Thoracic aorta (tissue), 2 donors: ENCODE measurements around the gene LAMB3. TPM values are rescaled to one million over a fixed set of nuclear protein-coding genes. Genes with fewer than 3 reads are reported as not detected.

ENCODE experiments used
- ATAC-seq: fragments of 150-250 bp; one replicate; pipeline ENCODE4 v1.8.0; 2017; ENCODE audit warnings: low read depth; ENCODE audit not compliant: insufficient number of reproducible peaks, low FRiP score
- DNase-seq: peaks from one replicate; pipeline ENCODE4 v3.0.0-alpha.2; 2020; ENCODE audit warnings: low spot score
- H3K27ac ChIP-seq, 2 donors: fragments of 200-600 bp; sonication (generic); 1 replicate in 1 of 2; 2 replicates in 1 of 2; pipeline ENCODE4 v1.5.1; 2016; ENCODE audit warnings: mild to moderate bottlenecking in 2 of 2, moderate library complexity in 2 of 2
- H3K27me3 ChIP-seq: fragments of 200-600 bp; sonication (generic); replicated peaks from 2 replicates; pipeline ENCODE4 v1.6.0; 2016; ENCODE audit warnings: mild to moderate bottlenecking; ENCODE audit not compliant: insufficient read depth
- H3K36me3 ChIP-seq: fragments of 200-600 bp; sonication (generic); one replicate; pipeline ENCODE4 v1.5.1; 2016
- H3K4me1 ChIP-seq, 2 donors: fragments of 200-600 bp; sonication (generic); 1 replicate in 1 of 2; 2 replicates in 1 of 2; pipeline versions ENCODE4 v1.5.1 to v1.6.0; 2016; ENCODE audit warnings: low read depth in 2 of 2, mild to moderate bottlenecking in 1 of 2; ENCODE audit not compliant: control insufficient read depth in 1 of 2
- H3K4me3 ChIP-seq: fragments of 200-600 bp; sonication (generic); 2 replicates; pipeline ENCODE4 v1.5.1; 2016; ENCODE audit warnings: mild to moderate bottlenecking
- H3K9me3 ChIP-seq: fragments of 200-600 bp; sonication (generic); 2 replicates; pipeline ENCODE4 v1.5.1; 2016
- total RNA-seq, 2 donors: library from RNA; depleted of rRNA; stranded (reverse); fragments of >200 nt; gene quantifications; one replicate each; pipeline versions ENCODE4 v1.1.0 to v1.2.3, GENCODE V29; 2016
- TF ChIP-seq, protein P1 (sequence below): fragments of 200-600 bp; sonication (generic); IDR thresholded peaks from one replicate; pipeline ENCODE4 v1.5.1; 2019; ENCODE audit warnings: antibody characterized with exemption

LAMB3 gene
- total RNA-seq, 2 donors from 2014 or later, result 3.4 to 5.1 TPM

- peaks cover 8 to 14% of the 10 kb centered on the region in 2 donors for H3K4me1 ChIP-seq
- TF ChIP-seq, protein P1, sequence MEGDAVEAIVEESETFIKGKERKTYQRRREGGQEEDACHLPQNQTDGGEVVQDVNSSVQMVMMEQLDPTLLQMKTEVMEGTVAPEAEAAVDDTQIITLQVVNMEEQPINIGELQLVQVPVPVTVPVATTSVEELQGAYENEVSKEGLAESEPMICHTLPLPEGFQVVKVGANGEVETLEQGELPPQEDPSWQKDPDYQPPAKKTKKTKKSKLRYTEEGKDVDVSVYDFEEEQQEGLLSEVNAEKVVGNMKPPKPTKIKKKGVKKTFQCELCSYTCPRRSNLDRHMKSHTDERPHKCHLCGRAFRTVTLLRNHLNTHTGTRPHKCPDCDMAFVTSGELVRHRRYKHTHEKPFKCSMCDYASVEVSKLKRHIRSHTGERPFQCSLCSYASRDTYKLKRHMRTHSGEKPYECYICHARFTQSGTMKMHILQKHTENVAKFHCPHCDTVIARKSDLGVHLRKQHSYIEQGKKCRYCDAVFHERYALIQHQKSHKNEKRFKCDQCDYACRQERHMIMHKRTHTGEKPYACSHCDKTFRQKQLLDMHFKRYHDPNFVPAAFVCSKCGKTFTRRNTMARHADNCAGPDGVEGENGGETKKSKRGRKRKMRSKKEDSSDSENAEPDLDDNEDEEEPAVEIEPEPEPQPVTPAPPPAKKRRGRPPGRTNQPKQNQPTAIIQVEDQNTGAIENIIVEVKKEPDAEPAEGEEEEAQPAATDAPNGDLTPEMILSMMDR, result no peak
- H3K27me3 ChIP-seq, result no peaks in the 10 kb centered on the region
- DNase-seq (no peak), ATAC-seq (no peak)
- H3K36me3 ChIP-seq, result no peaks in the 10 kb centered on the region
- no peak overlapping the region for H3K27ac ChIP-seq
- no peak overlapping the region for H3K4me3 ChIP-seq
- H3K9me3 ChIP-seq, result no peaks in the 10 kb centered on the region
Observed at GRCh38 chr1:209630383-209631225, 21.6 kb downstream of the LAMB3 start.

- H3K9me3 ChIP-seq, result no peaks in the 10 kb centered on the region
- H3K4me3 ChIP-seq, result no peak overlapping the region
- ATAC-seq (no peak), DNase-seq (no peak)
- TF ChIP-seq, protein P1, result no peak
- no peak overlapping the region for H3K27ac ChIP-seq
- H3K4me1 ChIP-seq, result peaks cover 12 to 20% of the 10 kb centered on the region in 2 donors
- no peaks in the 10 kb centered on the region for H3K27me3 ChIP-seq
- no peaks in the 10 kb centered on the region for H3K36me3 ChIP-seq
Observed at GRCh38 chr1:209629621-209630382, 22.4 kb downstream of the LAMB3 start.

DNA sequence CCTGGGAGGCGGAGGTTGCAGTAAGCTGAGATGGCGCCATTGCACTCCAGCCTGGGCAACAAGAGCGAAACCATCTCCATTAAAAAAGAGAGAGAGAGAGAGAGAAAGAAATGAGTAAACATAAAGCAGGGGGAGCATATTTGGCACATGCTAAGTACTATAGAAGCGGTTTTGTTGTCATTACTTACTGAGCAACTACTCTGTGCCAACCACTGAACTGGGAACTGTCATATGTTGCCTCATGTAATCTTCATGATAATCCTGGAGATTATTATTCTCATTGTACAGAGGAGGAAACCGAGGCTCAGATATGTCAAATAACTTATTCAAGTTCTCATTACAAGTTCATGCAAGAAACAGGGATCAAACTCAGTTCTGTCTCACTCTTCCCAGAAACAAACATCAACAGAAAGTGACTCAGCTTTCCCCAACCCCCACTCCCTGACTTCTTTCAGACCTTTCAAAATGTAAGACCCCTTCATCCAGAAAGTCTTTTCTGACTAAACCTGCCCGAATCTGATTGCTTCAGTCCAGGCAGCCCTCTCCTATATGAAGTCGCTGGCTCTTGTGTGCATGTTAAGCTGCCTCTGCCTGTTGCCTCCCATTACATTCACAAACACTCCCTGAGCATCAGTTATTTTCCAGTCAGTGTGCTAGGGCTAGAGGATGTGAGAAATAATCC lies 23.5 kb downstream of the LAMB3 start:
- Histone ChIP-seq H3K27me3 (no peaks in the 10 kb centered on the region), H3K36me3 (no peaks in the 10 kb centered on the region), H3K4me3 (no peak overlapping the region), H3K4me1 (peaks cover 12 to 20% of the 10 kb centered on the region in 2 donors), H3K9me3 (no peaks in the 10 kb centered on the region), H3K27ac (no peak overlapping the region)
- TF ChIP-seq, protein P1, result no peak
- ATAC-seq, result no peak
- no peak for DNase-seq

- H3K4me3 ChIP-seq, result no peak overlapping the region
- H3K9me3 ChIP-seq, result no peaks in the 10 kb centered on the region
- DNase-seq (no peak), ATAC-seq (no peak)
- H3K36me3 ChIP-seq, result no peaks in the 10 kb centered on the region
- no peaks in the 10 kb centered on the region for H3K27me3 ChIP-seq
- peaks cover 12 to 20% of the 10 kb centered on the region in 2 donors for H3K4me1 ChIP-seq
- TF ChIP-seq, protein P1, result peak; percentile 93
- H3K27ac ChIP-seq, result no peak overlapping the region
Observed at GRCh38 chr1:209627732-209628196, 24.5 kb downstream of the LAMB3 start.
